Transverse colon (tissue), 4 donors: ENCODE measurements around the gene GPC5. TPM values are rescaled to one million over a fixed set of nuclear protein-coding genes. Genes with fewer than 3 reads are reported as not detected.

Source experiments
- DNase-seq: peaks from one replicate; pipeline ENCODE4 v3.0.0-alpha.2; 2019
- H3K27ac ChIP-seq, 4 donors: fragments of 200-600 bp; sonication (generic); 2 replicates each; pipeline ENCODE4 v1.5.1; 2016 to 2018; ENCODE audit warnings: inconsistent platforms in 4 of 4
- H3K27me3 ChIP-seq: fragments of 200-600 bp; sonication (generic); 2 replicates; pipeline ENCODE4 v1.5.1; 2017; ENCODE audit warnings: inconsistent platforms
- H3K36me3 ChIP-seq, 4 donors: fragments of 200-600 bp; sonication (generic); 2 replicates each; pipeline ENCODE4 v1.5.1; 2017 to 2019; ENCODE audit warnings: inconsistent platforms in 4 of 4
- H3K4me1 ChIP-seq, 4 donors: fragments of 200-600 bp; sonication (generic); 2 replicates each; pipeline ENCODE4 v1.5.1; 2017 to 2020; ENCODE audit warnings: inconsistent platforms in 4 of 4
- H3K4me3 ChIP-seq, 4 donors: fragments of 200-600 bp; sonication (generic); 1 replicate in 1 of 4; 2 replicates in 3 of 4; pipeline versions ENCODE4 v1.5.1 to v1.6.1; 2017 to 2019; ENCODE audit warnings: inconsistent platforms in 4 of 4
- H3K9me3 ChIP-seq, 2 donors: fragments of 200-600 bp; sonication (generic); 2 replicates each; pipeline ENCODE4 v1.5.1; 2017 to 2019; ENCODE audit warnings: inconsistent platforms in 2 of 2
- CTCF ChIP-seq, 5 experiments: fragments of 200-600 bp in 3 of 5; fragments of 450-650 bp in 2 of 5; sonication (generic) in 3 of 5; IDR thresholded peaks; 1 replicate in 2 of 5; 2 replicates in 3 of 5; pipeline ENCODE4 v1.5.1; 2016 to 2017; ENCODE audit warnings: antibody characterized with exemption in 5 of 5, inconsistent platforms in 3 of 5, mild to moderate bottlenecking in 2 of 5, moderate library complexity in 1 of 5
- EP300 ChIP-seq: sonication (generic); formaldehyde crosslinking; IDR thresholded peaks from one replicate; pipeline ENCODE4 v1.6.1; 2017; ENCODE audit warnings: antibody characterized with exemption, low read depth
- POLR2A ChIP-seq: fragments of 450-650 bp; IDR thresholded peaks from one replicate; pipeline ENCODE4 v1.6.1; 2016; ENCODE audit warnings: antibody characterized with exemption, mild to moderate bottlenecking, moderate library complexity
- POLR2AphosphoS5 ChIP-seq, 3 donors: sonication (generic); formaldehyde crosslinking; IDR thresholded peaks; one replicate each; pipeline ENCODE4 v1.6.1; 2016; ENCODE audit warnings: antibody characterized with exemption in 3 of 3
- WGBS, 2 donors: methylation state at CpG; one replicate each; pipeline ENCODE4 v1.1.5; 2018; ENCODE audit warnings: low coverage in 1 of 2; 5-methylcytosine and 5-hydroxymethylcytosine counted together
- in situ Hi-C, 4 donors: fragments of 200-750 bp; cut with MboI; loops; one replicate each; pipeline versions ENCODE4 v1.15.0 to v1.15.1; 2017; ENCODE audit warnings: low sequenced_read_pairs in 3 of 4, low pct_ligation_motif_present in 1 of 4, low pct_unique_long_range_greater_than_20kb in 1 of 4
- intact Hi-C: fragments of 100-400 bp; cut with DNase I; formaldehyde crosslinking; loops from one replicate; pipeline ENCODE4 v1.15.1; 2023; ENCODE audit warnings: low total_unique reads
- total RNA-seq, 4 donors: library from RNA; depleted of rRNA; stranded (reverse); fragments of >200 nt; gene quantifications; one replicate each; pipeline ENCODE4 v1.1.0, GENCODE V29; 2016

GPC5 gene
- total RNA-seq, 4 donors from 2014 or later: 0.48 to 1.4 TPM; not detected in 2

GRCh38 chr13:92172191-92172590 is 773.8 kb downstream of the GPC5 start:
- no peak for TF ChIP-seq POLR2AphosphoS5 (IDR thresholded peaks at IDR 0.05)
- no peak for TF ChIP-seq CTCF (IDR thresholded peaks at IDR 0.05)
- no peak for TF ChIP-seq EP300
- no peak for TF ChIP-seq POLR2A
- H3K4me3 ChIP-seq: no peak overlapping the region
- H3K4me1 ChIP-seq: peaks cover 0 to 3% (median 0%) of the 10 kb centered on the region in 4 donors
- H3K27ac ChIP-seq: no peak overlapping the region
- intact Hi-C loops (no loop called here), in situ Hi-C loops (no loop called here)
- no peaks in the 10 kb centered on the region for H3K27me3 ChIP-seq
- H3K36me3 ChIP-seq: no peaks in the 10 kb centered on the region
- no peak for DNase-seq
- 65 to 71% methylated on average over 1 of the region's 1 CpG for WGBS, 2 donors
- no peaks in the 10 kb centered on the region for H3K9me3 ChIP-seq

- no peak overlapping the region for H3K4me3 ChIP-seq
- no peaks in the 10 kb centered on the region for H3K27me3 ChIP-seq
- H3K36me3 ChIP-seq: no peaks in the 10 kb centered on the region
- DNase-seq: no peak
- WGBS, 2 donors: 97 to 100% methylated on average over 2 of the region's 2 CpGs
- TF ChIP-seq CTCF (IDR thresholded peaks at IDR 0.05) (no peak), POLR2A (no peak), EP300 (no peak), POLR2AphosphoS5 (IDR thresholded peaks at IDR 0.05) (no peak)
- in situ Hi-C loops (no loop called here), intact Hi-C loops (no loop called here)
- H3K27ac ChIP-seq: no peak overlapping the region
- peaks cover 0 to 3% (median 0%) of the 10 kb centered on the region in 4 donors for H3K4me1 ChIP-seq
- no peaks in the 10 kb centered on the region for H3K9me3 ChIP-seq
Measured at GRCh38 chr13:92173254-92173653, 774.8 kb downstream of the GPC5 start.

- in situ Hi-C loops: no loop called here
- Histone ChIP-seq H3K4me3 (no peak overlapping the region), H3K4me1 (peaks cover 0 to 3% (median 0%) of the 10 kb centered on the region in 4 donors), H3K27ac (no peak overlapping the region), H3K9me3 (no peaks in the 10 kb centered on the region), H3K36me3 (no peaks in the 10 kb centered on the region), H3K27me3 (no peaks in the 10 kb centered on the region)
- TF ChIP-seq CTCF (IDR thresholded peaks at IDR 0.05) (peak in 3 of 5 experiments; percentile 21 to 26 (median 25)), EP300 (no peak)
- intact Hi-C loops: no loop called here
- DNase-seq: no peak
- 15% methylated on average over 3 to 4 of the region's 4 CpGs for WGBS, 2 donors
Measured at GRCh38 chr13:92175330-92175729, 776.9 kb downstream of the GPC5 start.

- DNase-seq: no peak
- TF ChIP-seq POLR2A (no peak), EP300 (no peak), CTCF (IDR thresholded peaks at IDR 0.05) (no peak), POLR2AphosphoS5 (IDR thresholded peaks at IDR 0.05) (no peak)
- Histone ChIP-seq H3K27ac (no peak overlapping the region), H3K4me1 (peaks cover 0 to 3% (median 0%) of the 10 kb centered on the region in 4 donors), H3K36me3 (no peaks in the 10 kb centered on the region), H3K9me3 (no peaks in the 10 kb centered on the region), H3K27me3 (no peaks in the 10 kb centered on the region), H3K4me3 (no peak overlapping the region)
- intact Hi-C loops: no loop called here
- WGBS, 2 donors: 88 to 94% methylated on average over 5 of the region's 5 CpGs
- in situ Hi-C loops: no loop called here
Measured at GRCh38 chr13:92177966-92178365, 779.5 kb downstream of the GPC5 start.
